ENCODE data around the gene LZTFL1.

Gene LZTFL1

GRCh38 chr3:45775571-45776300 lies 66.2 kb downstream of the LZTFL1 start:
- Mint-ChIP-seq H3K4me1 (no peaks in the 10 kb centered on the region), H3K36me3 (no peaks in the 10 kb centered on the region), H3K27ac (no peak overlapping the region)

DNA sequence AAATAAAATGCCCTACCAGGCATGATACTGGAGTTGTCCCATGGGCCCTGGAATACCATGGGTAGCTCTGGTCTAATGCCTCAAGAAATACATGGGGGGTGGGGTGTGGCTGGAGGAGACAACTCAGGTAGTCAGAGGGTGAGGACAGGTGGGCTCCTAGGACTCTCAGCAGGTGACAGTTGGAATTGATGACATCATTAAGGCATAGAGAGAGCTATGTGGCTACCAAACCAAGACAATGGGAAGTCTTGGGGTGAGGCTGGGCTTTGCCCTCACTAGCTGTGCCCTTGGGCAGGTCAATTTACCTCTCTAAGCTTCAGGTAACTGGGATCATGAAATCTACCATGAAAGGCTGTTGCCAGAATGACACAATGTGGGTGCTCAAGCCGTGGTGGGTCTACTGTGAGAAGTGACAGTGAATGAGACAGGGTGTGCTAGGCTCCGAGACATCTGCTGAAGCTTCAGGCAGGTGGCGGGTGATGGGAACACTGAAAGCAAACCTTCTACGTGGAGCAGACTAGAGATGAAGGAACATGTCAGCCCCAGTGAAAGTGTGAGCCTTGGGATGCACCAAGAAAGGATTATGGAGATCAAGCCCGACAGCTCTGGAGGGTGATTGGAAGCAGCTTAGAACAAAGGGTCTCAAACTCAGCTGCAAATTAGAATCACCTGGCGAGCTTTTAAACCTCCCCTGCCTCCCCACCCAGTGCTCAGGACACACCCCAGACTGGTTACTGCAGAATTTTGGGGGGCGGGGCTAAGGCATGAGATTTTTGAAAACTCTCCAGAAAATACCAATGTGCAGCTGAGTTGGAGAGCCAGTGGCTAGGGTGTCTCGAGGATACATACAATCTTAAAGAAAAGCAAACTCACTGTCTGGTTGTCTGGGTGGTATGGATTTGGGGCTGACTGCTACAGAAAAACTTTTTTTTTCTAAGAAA lies 67.1 kb downstream of the LZTFL1 start:
- no peaks in the 10 kb centered on the region for H3K36me3 Mint-ChIP-seq
- peaks cover 17% of the 10 kb centered on the region for H3K27me3 Mint-ChIP-seq
- H3K4me3 Mint-ChIP-seq = no peak overlapping the region
- ATAC-seq = no peak
- no peak overlapping the region for H3K27ac Mint-ChIP-seq
- no peaks in the 10 kb centered on the region for H3K9me3 Mint-ChIP-seq
- no peaks in the 10 kb centered on the region for H3K4me1 Mint-ChIP-seq

More at GRCh38 chr3:45775571-45776300, 66.2 kb downstream of the LZTFL1 start:
- Mint-ChIP-seq H3K27me3 (peaks cover 17% of the 10 kb centered on the region), H3K9me3 (no peaks in the 10 kb centered on the region), H3K4me3 (no peak overlapping the region)
- ATAC-seq = no peak

GRCh38 chr3:45773714-45774449 lies 68.0 kb downstream of the LZTFL1 start:
- peaks cover 17% of the 10 kb centered on the region for H3K27me3 Mint-ChIP-seq
- H3K4me1 Mint-ChIP-seq = no peaks in the 10 kb centered on the region
- H3K27ac Mint-ChIP-seq = no peak overlapping the region
- ATAC-seq = no peak
- no peak overlapping the region for H3K4me3 Mint-ChIP-seq
- H3K9me3 Mint-ChIP-seq = no peaks in the 10 kb centered on the region
- no peaks in the 10 kb centered on the region for H3K36me3 Mint-ChIP-seq
